Heart left ventricle (tissue), 16 donors: ENCODE measurements around the gene CHRNA1. TPM values are rescaled to one million over a fixed set of nuclear protein-coding genes. Genes with fewer than 3 reads are reported as not detected.

Source experiments
- ATAC-seq, 4 donors: fragments of 200-7000 bp; cut with Tn5 transposase; one replicate each; pipeline ENCODE4 v1.9.1; 2020 to 2022; ENCODE audit warnings: moderate library complexity in 4 of 4, mild to moderate bottlenecking in 3 of 4, moderate number of reproducible peaks in 1 of 4
- DNase-seq, 5 donors: peaks; one replicate each; pipeline ENCODE4 v3.0.0-alpha.2; 2020
- H3K27ac ChIP-seq, 12 donors: fragments of 200-600 bp; sonication (generic) in 4 of 12; one replicate each; pipeline versions ENCODE4 v1.5.0 to v1.8.0; 2016 to 2022; ENCODE audit warnings: mild to moderate bottlenecking in 2 of 12
- H3K27me3 ChIP-seq, 9 donors: fragments of 200-600 bp; sonication (generic) in 2 of 9; one replicate each; pipeline versions ENCODE4 v1.5.1 to v1.8.0; 2016 to 2022; ENCODE audit warnings: mild to moderate bottlenecking in 3 of 9
- H3K36me3 ChIP-seq, 9 donors: fragments of 200-600 bp; sonication (generic) in 2 of 9; one replicate each; pipeline versions ENCODE4 v1.5.0 to v1.8.0; 2018 to 2022; ENCODE audit warnings: mild to moderate bottlenecking in 2 of 9
- H3K4me1 ChIP-seq, 12 donors: fragments of 200-600 bp; sonication (generic) in 4 of 12; one replicate each; pipeline versions ENCODE4 v1.5.0 to v1.8.0; 2016 to 2022; ENCODE audit warnings: mild to moderate bottlenecking in 3 of 12
- H3K4me3 ChIP-seq, 12 donors: fragments of 200-600 bp; sonication (generic) in 4 of 12; one replicate each; pipeline versions ENCODE4 v1.5.0 to v1.8.0; 2017 to 2022; ENCODE audit warnings: mild to moderate bottlenecking in 9 of 12, moderate library complexity in 4 of 12
- H3K9me3 ChIP-seq, 12 donors: fragments of 200-600 bp; sonication (generic) in 4 of 12; one replicate each; pipeline versions ENCODE4 v1.5.0 to v1.8.0; 2016 to 2022; ENCODE audit warnings: mild to moderate bottlenecking in 1 of 12
- POLR2A ChIP-seq, 2 donors: fragments of 450-650 bp; IDR thresholded peaks; one replicate each; pipeline ENCODE4 v1.6.1; 2017; ENCODE audit warnings: antibody characterized with exemption in 2 of 2, mild to moderate bottlenecking in 2 of 2, moderate library complexity in 2 of 2
- WGBS, 4 donors: extraction: QIAGEN DNeasy Blood & Tissue Kit in 2 of 4; methylation state at CpG; one replicate each; pipeline versions ENCODE4 v1.1.5 to v1.1.7; 2013 to 2018; 5-methylcytosine and 5-hydroxymethylcytosine counted together
- intact Hi-C, 10 donors: fragments of 100-400 bp; cut with DNase I; formaldehyde crosslinking; loops; one replicate each; pipeline versions ENCODE4 v1.11.1 to v1.14.2; 2022
- polyA plus RNA-seq, 2 donors: library from polyadenylated mRNA; stranded (reverse); fragments of 200-250 nt; gene quantifications; one replicate each; pipeline ENCODE4 v1.2.3, GENCODE V29; 2013
- total RNA-seq, 9 donors: library from RNA; depleted of rRNA in 2 of 9; stranded (reverse); fragments of >200 nt in 2 of 9; fragmentation: NEBNext Ultra II Directional in 3 of 9; extraction: Animal tissue kit (Norgen Biotek cat#: 25700) in 3 of 9; gene quantifications; one replicate each; pipeline versions ENCODE4 v1.1.0 to v1.2.4, GENCODE V29; 2016 to 2023
- TF ChIP-seq, protein P1 (sequence below), 12 donors: fragments of 200-600 bp; sonication (generic) in 4 of 12; IDR thresholded peaks; one replicate each; pipeline versions ENCODE4 v1.5.0 to v1.8.0; 2018 to 2022; ENCODE audit warnings: antibody characterized with exemption in 12 of 12, mild to moderate bottlenecking in 5 of 12
- donor health status: ischemic (EF 13 %, LVEDD 7.1; RV severe dilation, severe dysfunction).
- donor health status: healthy with polysubstance abuse.
- donor health status: DM: no; HTN: yes; CAD: no.
- donor health status: DM: no; HTN: no; CAD: no.
- donor health status: ischemic (EF 25% LVEDD 6.9; RV normal size, moderate dysfunction).
- donor health status: ischemic (EF 25% LVEDD 5.7; RV mildly dilated, moderate dysfunction).
- donor health status: healthy.
- donor health status: DM: yes; HTN: yes; CAD: no.
- donor health status: ischemic (EF 35%, LVEDD 5.7; RV mildly dilated, moderate dysfunction).
- donor health status: nonischemic (EF 11% LVEDD 7.7; RV severe dilation, severe dysfunction).
- donor health status: DM: yes; HTN: yes; CAD: no.
- donor health status: PGD.
- donor health status: ischemic (EF 29% LVEDD 5.4; RV normal size, mild dysfunction).
- donor health status: nonischemic (EF 23%, LVEDD 6.1; RV moderate dilation, normal function).

CHRNA1 gene
- total and polyA plus RNA-seq, 11 donors, result 0.07 to 1.8 (median 0.86) TPM; not detected in 3

DNA sequence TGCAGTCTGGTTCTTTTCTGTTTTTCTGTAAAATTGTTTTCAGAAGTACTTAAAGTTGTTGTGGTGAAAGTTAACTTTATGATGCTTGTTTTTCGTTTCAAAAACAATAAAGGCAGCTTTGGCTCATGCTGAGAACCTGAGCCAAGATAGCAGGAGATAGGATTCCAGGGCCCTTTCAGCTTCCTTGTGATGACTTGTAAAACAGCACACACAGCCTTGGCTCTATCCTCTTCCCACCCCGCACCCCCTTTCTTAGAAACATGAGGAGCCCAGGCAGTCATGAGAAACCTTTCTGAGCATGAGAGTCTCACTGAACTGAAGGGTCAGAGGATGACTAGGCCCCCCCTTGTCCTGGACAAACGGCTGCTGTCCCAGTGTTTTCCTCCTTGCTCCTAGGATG lies 12.4 kb upstream of the CHRNA1 start:
- no peak overlapping the region for H3K27ac ChIP-seq
- no peak for TF ChIP-seq POLR2A (IDR thresholded peaks at IDR 0.05)
- TF ChIP-seq, protein P1, sequence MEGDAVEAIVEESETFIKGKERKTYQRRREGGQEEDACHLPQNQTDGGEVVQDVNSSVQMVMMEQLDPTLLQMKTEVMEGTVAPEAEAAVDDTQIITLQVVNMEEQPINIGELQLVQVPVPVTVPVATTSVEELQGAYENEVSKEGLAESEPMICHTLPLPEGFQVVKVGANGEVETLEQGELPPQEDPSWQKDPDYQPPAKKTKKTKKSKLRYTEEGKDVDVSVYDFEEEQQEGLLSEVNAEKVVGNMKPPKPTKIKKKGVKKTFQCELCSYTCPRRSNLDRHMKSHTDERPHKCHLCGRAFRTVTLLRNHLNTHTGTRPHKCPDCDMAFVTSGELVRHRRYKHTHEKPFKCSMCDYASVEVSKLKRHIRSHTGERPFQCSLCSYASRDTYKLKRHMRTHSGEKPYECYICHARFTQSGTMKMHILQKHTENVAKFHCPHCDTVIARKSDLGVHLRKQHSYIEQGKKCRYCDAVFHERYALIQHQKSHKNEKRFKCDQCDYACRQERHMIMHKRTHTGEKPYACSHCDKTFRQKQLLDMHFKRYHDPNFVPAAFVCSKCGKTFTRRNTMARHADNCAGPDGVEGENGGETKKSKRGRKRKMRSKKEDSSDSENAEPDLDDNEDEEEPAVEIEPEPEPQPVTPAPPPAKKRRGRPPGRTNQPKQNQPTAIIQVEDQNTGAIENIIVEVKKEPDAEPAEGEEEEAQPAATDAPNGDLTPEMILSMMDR (IDR thresholded peaks at IDR 0.05), result no peak
- peaks cover 0 to 27% (median 10%) of the 10 kb centered on the region in 12 donors for H3K4me1 ChIP-seq
- H3K4me3 ChIP-seq, result no peak overlapping the region
- no peak for DNase-seq
- no peak for ATAC-seq
- intact Hi-C loops, result loop anchor here in 3 of 10 donors (2.0 to 10.0 kb wide), 3 partner anchors 108 to 208 kb away; no protein-coding TSS in a partner anchor
- H3K27me3 ChIP-seq, result no peaks in the 10 kb centered on the region
- WGBS, 4 donors, result 81 to 88% (median 88%) methylated on average over 2 to 3 of the region's 3 CpGs
- no peaks in the 10 kb centered on the region for H3K36me3 ChIP-seq
- H3K9me3 ChIP-seq, result no peaks in the 10 kb centered on the region

DNA sequence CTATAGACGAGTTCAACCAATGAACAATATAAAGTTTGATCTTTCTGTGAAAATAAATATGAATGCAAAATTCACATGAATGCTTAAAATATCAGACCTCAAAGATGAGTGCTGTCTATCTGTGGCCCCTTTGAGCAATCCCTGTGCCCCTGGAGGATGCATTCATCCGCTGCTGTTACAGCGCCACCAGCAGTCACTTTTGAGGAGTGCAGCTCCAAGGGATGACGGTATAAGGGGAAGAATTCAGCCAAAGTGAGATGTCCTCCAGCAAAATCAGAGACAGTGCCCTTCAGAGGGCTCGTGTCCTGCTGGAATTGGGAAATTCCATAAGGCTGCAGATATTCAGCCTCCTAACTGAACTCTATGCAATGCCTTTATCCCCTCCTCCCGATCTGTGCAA lies 12.0 kb upstream of the CHRNA1 start:
- no peak for TF ChIP-seq POLR2A (IDR thresholded peaks at IDR 0.05)
- TF ChIP-seq, protein P1 (IDR thresholded peaks at IDR 0.05), result no peak
- WGBS, 4 donors, result 80 to 87% (median 82%) methylated on average over 6 of the region's 6 CpGs
- peaks cover 0 to 31% (median 13%) of the 10 kb centered on the region in 12 donors for H3K4me1 ChIP-seq

DNA sequence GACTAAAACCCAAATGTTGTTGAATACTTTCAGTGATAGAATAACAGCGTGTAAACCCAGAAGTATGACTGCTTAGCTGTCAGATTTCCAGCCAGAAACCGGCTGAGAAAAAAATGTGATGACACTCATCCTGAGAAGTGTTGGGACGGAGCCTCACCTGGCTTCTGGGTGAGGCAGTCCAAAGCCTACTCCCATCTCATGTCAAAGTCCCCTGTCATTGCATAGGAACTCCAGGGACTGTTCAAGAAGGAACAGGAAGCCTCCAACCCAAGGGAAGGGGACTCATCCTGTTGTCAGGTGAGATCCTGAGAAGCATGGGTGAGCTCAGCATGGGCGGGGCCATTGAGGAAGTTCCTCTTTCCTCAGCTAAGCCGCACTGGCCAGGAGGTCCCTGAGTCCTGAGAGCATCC lies 11.3 kb upstream of the CHRNA1 start:
- no peaks in the 10 kb centered on the region for H3K9me3 ChIP-seq
- no peak overlapping the region for H3K4me3 ChIP-seq
- intact Hi-C loops, result loop anchor here in 2 of 10 donors (10.0 kb wide), 2 partner anchors 109 to 129 kb away; no protein-coding TSS in a partner anchor
- TF ChIP-seq POLR2A (IDR thresholded peaks at IDR 0.05), result no peak
- TF ChIP-seq, protein P1 (IDR thresholded peaks at IDR 0.05), result no peak
- no peaks in the 10 kb centered on the region for H3K27me3 ChIP-seq
- H3K27ac ChIP-seq, result no peak overlapping the region
- H3K4me1 ChIP-seq, result peaks cover 0 to 31% (median 13%) of the 10 kb centered on the region in 12 donors
- DNase-seq (no peak), ATAC-seq (no peak)
- H3K36me3 ChIP-seq, result no peaks in the 10 kb centered on the region
- 67 to 85% (median 70%) methylated on average over 5 of the region's 5 CpGs for whole genome bisulfite sequencing, 4 donors

More for the DNA sequence above, 12.0 kb upstream of the CHRNA1 start:
- Histone ChIP-seq H3K27me3 (no peaks in the 10 kb centered on the region), H3K9me3 (no peaks in the 10 kb centered on the region), H3K4me3 (no peak overlapping the region), H3K27ac (no peak overlapping the region), H3K36me3 (no peaks in the 10 kb centered on the region)
- intact Hi-C loops, result loop anchor here in 3 of 10 donors (2.0 to 10.0 kb wide), 3 partner anchors 109 to 209 kb away; no protein-coding TSS in a partner anchor
- DNase-seq, result no peak
- ATAC-seq, result no peak

DNA sequence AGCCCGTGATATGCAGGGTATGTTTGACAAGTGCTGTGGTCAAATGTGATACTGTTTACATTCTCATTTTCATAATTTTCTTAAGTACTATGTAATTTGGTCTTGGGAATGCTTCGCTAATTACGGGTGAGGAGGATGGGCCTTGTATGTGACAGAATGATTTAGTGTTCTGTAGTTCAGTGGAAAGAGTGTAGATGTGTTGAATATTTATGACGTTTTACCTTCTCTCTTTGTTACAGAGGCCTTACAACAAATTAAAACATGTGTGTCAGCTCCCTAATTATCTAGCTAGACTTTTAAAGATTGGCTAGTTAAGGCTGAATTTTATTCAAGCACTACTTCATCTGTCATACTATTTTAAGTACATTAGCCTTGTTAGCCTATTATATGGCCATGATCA lies 10.6 kb upstream of the CHRNA1 start:
- Histone ChIP-seq H3K27me3 (no peaks in the 10 kb centered on the region), H3K4me1 (peaks cover 0 to 31% (median 13%) of the 10 kb centered on the region in 12 donors), H3K9me3 (no peaks in the 10 kb centered on the region), H3K27ac (no peak overlapping the region), H3K36me3 (no peaks in the 10 kb centered on the region), H3K4me3 (no peak overlapping the region)
- WGBS, 4 donors, result 97 to 99% (median 97%) methylated on average over 4 of the region's 4 CpGs
- intact Hi-C loops, result loop anchor here in 3 of 10 donors (5.0 to 10.0 kb wide), 3 partner anchors 110 to 212 kb away; no protein-coding TSS in a partner anchor
- no peak for DNase-seq
- ATAC-seq, result no peak
- no peak for TF ChIP-seq POLR2A (IDR thresholded peaks at IDR 0.05)
- TF ChIP-seq, protein P1 (IDR thresholded peaks at IDR 0.05), result no peak
